PC-3 (cell line): ENCODE measurements around the gene ACTN1.

Experiments used
- CTCF ChIP-seq: fragments of 300-600 bp; sonication (generic); conservative IDR thresholded peaks from 2 replicates; pipeline ENCODE4 v1.5.1; 2017; ENCODE audit warnings: antibody characterized with exemption, low read depth, mild to moderate bottlenecking, low read length
- EZH2phosphoT487 ChIP-seq: fragments of 300-600 bp; sonication (generic); IDR thresholded peaks from 2 replicates; pipeline ENCODE4 v1.6.1; 2018; ENCODE audit warnings: mild to moderate bottlenecking, antibody characterized with exemption, low read length, borderline replicate concordance

- TF ChIP-seq CTCF (no peak), EZH2phosphoT487 (no peak)
Measured at GRCh38 chr14:68927956-68928675, 51.0 kb downstream of the ACTN1 start.
